ENCODE measurements around the gene DCTN2. TPM values are rescaled to one million over a fixed set of nuclear protein-coding genes. Genes with fewer than 3 reads are reported as not detected.

Gene DCTN2
- total and polyA plus RNA-seq, 4 donors: 28.5 to 66.6 (median 31.2) TPM

GRCh38 chr12:57520053-57520818 lies 26.8 kb downstream of the DCTN2 start, which contains the start of gene DDIT3:
TSS of gene DDIT3 (minus strand) at chr12:57520514. CDS start at chr12:57517406, 3,108 bp downstream.
- Histone ChIP-seq H3K9me3 (ENCODE audit: control insufficient read depth in 4 of 4, low read length in 3 of 4) (no peaks in the 10 kb centered on the region), H3K36me3 (ENCODE audit: control insufficient read depth in 4 of 4, insufficient read depth in 3 of 4, low read depth in 1 of 4, low read length in 3 of 4) (peaks cover 3 to 32% (median 24%) of the 10 kb centered on the region in 4 donors), H3K27ac (ENCODE audit: low read depth in 1 of 2, low read length in 2 of 2) (peak within 1 kb of the TSS; percentile 95), H3K27me3 (ENCODE audit: control insufficient read depth in 4 of 4, insufficient read depth in 4 of 4, low read length in 3 of 4) (no peaks in the 10 kb centered on the region), H3K9ac (ENCODE audit: low read depth in 1 of 2, low read length in 2 of 2) (peak within 1 kb of the TSS; percentile 80 to 92), H3K4me1 (ENCODE audit: control insufficient read depth in 4 of 4, insufficient read depth in 4 of 4, low read length in 3 of 4) (peaks cover 10 to 58% (median 37%) of the 10 kb centered on the region in 4 donors), H3K4me3 (ENCODE audit: low read depth in 1 of 3, low read length in 3 of 3) (peak within 1 kb of the TSS; percentile 88 to 98 (median 97))
- under 1% methylated on average over 52 of the region's 52 CpGs for WGBS
- peak; percentile 98 for DNase-seq (ENCODE audit: low spot score)
- TF ChIP-seq MAX (IDR thresholded peaks at IDR 0.05) (no peak), ZBTB33 (IDR thresholded peaks at IDR 0.05) (peak; percentile 32), HNF4A (conservative IDR thresholded peaks at IDR 0.05) (peak; percentile 47 to 78), REST (IDR thresholded peaks at IDR 0.05) (peak; percentile 95), FOXA2 (IDR thresholded peaks at IDR 0.05) (no peak), RAD21 (IDR thresholded peaks at IDR 0.05) (peak; percentile 14 to 25), TAF1 (conservative IDR thresholded peaks at IDR 0.05) (peak; percentile 99), FOXA1 (IDR thresholded peaks at IDR 0.05) (no peak), HNF4G (IDR thresholded peaks at IDR 0.05) (peak; percentile 52), RXRA (IDR thresholded peaks at IDR 0.05) (peak; percentile 47 to 54), CTCF (IDR thresholded peaks at IDR 0.05; ENCODE audit: low read depth, low read length, missing input control) (no peak), JUND (IDR thresholded peaks at IDR 0.05) (peak; percentile 85 to 92), SP1 (IDR thresholded peaks at IDR 0.05) (peak; percentile 86), NR2F2 (IDR thresholded peaks at IDR 0.05) (peak; percentile 89), YY1 (IDR thresholded peaks at IDR 0.05) (peak; percentile 47), EGR1 (IDR thresholded peaks at IDR 0.05; ENCODE audit: low read depth in 2 of 2) (peak; percentile 62 to 87), ATF3 (IDR thresholded peaks at IDR 0.05) (peak; percentile 73), GABPA (IDR thresholded peaks at IDR 0.05 in 1 of 2, conservative IDR thresholded peaks at IDR 0.05 in 1 of 2) (peak in 1 of 2 donors; percentile 81)
